ENCODE results near the gene MRPL49. TPM values are rescaled to one million over a fixed set of nuclear protein-coding genes. Genes with fewer than 3 reads are reported as not detected.
A peak's percentile ranks its signal among the peaks of the same experiment; 100 is the strongest.
"Not testable (repeated sequence)": the region's sequence is repeated elsewhere in the genome, so short reads cannot be mapped to it uniquely, and the experiment has no call there.

MRPL49 gene
- total RNA-seq, 1 donor from 2014 or later = 42.1 TPM

GRCh38 chr11:65136515-65137096, 14.5 kb downstream of the MRPL49 start:
- H3K36me3 ChIP-seq (ENCODE audit: control insufficient read depth, insufficient read depth, low read length) = peaks cover 12% of the 10 kb centered on the region
- DNase-seq (ENCODE audit: low read depth) (no peak), FAIRE-seq (no peak)
- TF ChIP-seq CTCF (IDR thresholded peaks at IDR 0.05; ENCODE audit: insufficient read depth, low read length, severe bottlenecking) = no peak
- no peaks in the 10 kb centered on the region for H3K27me3 ChIP-seq (ENCODE audit: control insufficient read depth, insufficient read depth, low read length)
- no peak overlapping the region for H3K4me3 ChIP-seq (ENCODE audit: low read depth, low read length)

GRCh38 chr11:65141896-65142494, 19.9 kb downstream of the MRPL49 start:
- DNase-seq (ENCODE audit: low read depth) = no peak
- H3K27me3 ChIP-seq (ENCODE audit: control insufficient read depth, insufficient read depth, low read length) = no peaks in the 10 kb centered on the region
- H3K36me3 ChIP-seq (ENCODE audit: control insufficient read depth, insufficient read depth, low read length) = no peaks in the 10 kb centered on the region
- FAIRE-seq = no peak
- no peak overlapping the region for H3K4me3 ChIP-seq (ENCODE audit: low read depth, low read length)
- TF ChIP-seq CTCF (IDR thresholded peaks at IDR 0.05; ENCODE audit: insufficient read depth, low read length, severe bottlenecking) = no peak

- DNase-seq (ENCODE audit: low read depth) = no peak
- no peak for FAIRE-seq
- H3K36me3 ChIP-seq (ENCODE audit: control insufficient read depth, insufficient read depth, low read length) = no peaks in the 10 kb centered on the region
- TF ChIP-seq CTCF (IDR thresholded peaks at IDR 0.05; ENCODE audit: insufficient read depth, low read length, severe bottlenecking) = no peak
- no peaks in the 10 kb centered on the region for H3K27me3 ChIP-seq (ENCODE audit: control insufficient read depth, insufficient read depth, low read length)
- H3K4me3 ChIP-seq (ENCODE audit: low read depth, low read length) = no peak overlapping the region
Observed at GRCh38 chr11:65147352-65148075, 25.4 kb downstream of the MRPL49 start.

- no peaks in the 10 kb centered on the region for H3K36me3 ChIP-seq (ENCODE audit: control insufficient read depth, insufficient read depth, low read length)
- FAIRE-seq (no peak), DNase-seq (ENCODE audit: low read depth) (no peak)
- H3K4me3 ChIP-seq (ENCODE audit: low read depth, low read length) = no peak overlapping the region
- TF ChIP-seq CTCF (IDR thresholded peaks at IDR 0.05; ENCODE audit: insufficient read depth, low read length, severe bottlenecking) = no peak
- no peaks in the 10 kb centered on the region for H3K27me3 ChIP-seq (ENCODE audit: control insufficient read depth, insufficient read depth, low read length)
Observed at GRCh38 chr11:65148657-65149056, 26.5 kb downstream of the MRPL49 start.

- not testable (repeated sequence) for DNase-seq (ENCODE audit: low read depth); FAIRE-seq; H3K36me3 ChIP-seq (ENCODE audit: control insufficient read depth, insufficient read depth, low read length); H3K27me3 ChIP-seq (ENCODE audit: control insufficient read depth, insufficient read depth, low read length); H3K4me3 ChIP-seq (ENCODE audit: low read depth, low read length)
Observed at GRCh38 chr11:65150131-65150508, 28.0 kb downstream of the MRPL49 start.

GRCh38 chr11:65150509-65151299, 28.6 kb downstream of the MRPL49 start:
- no peak for TF ChIP-seq CTCF (IDR thresholded peaks at IDR 0.05; ENCODE audit: insufficient read depth, low read length, severe bottlenecking)

More at GRCh38 chr11:65150509-65151299, 28.6 kb downstream of the MRPL49 start:
- no peaks in the 10 kb centered on the region for H3K36me3 ChIP-seq (ENCODE audit: control insufficient read depth, insufficient read depth, low read length)
- H3K4me3 ChIP-seq (ENCODE audit: low read depth, low read length) = peak overlapping the region; percentile 15
- no peaks in the 10 kb centered on the region for H3K27me3 ChIP-seq (ENCODE audit: control insufficient read depth, insufficient read depth, low read length)
- DNase-seq (ENCODE audit: low read depth) (peak; percentile 87), FAIRE-seq (no peak)
